Liver (tissue), 9 donors: ENCODE measurements around the gene TRPM8. TPM values are rescaled to one million over a fixed set of nuclear protein-coding genes. Genes with fewer than 3 reads are reported as not detected.

Experiments used
- DNase-seq: peaks from one replicate; pipeline ENCODE4 v3.0.0-alpha.2; 2017; ENCODE audit warnings: low spot score
- H3K27ac ChIP-seq, 2 donors: one replicate each; pipeline ENCODE4 v1.7.0; 2013; ENCODE audit warnings: inconsistent platforms in 2 of 2, low read length in 2 of 2, control low read depth in 1 of 2, low read depth in 1 of 2, mild to moderate bottlenecking in 1 of 2
- H3K27me3 ChIP-seq, 4 donors: one replicate each; pipeline versions ENCODE4 v1.6.1 to v1.7.0; 2013; ENCODE audit warnings: low read length in 3 of 4, inconsistent platforms in 1 of 4, mild to moderate bottlenecking in 1 of 4, moderate library complexity in 1 of 4; ENCODE audit not compliant: control insufficient read depth in 4 of 4, insufficient read depth in 4 of 4
- H3K36me3 ChIP-seq, 4 donors: one replicate each; pipeline versions ENCODE4 v1.6.1 to v1.7.0; 2013; ENCODE audit warnings: low read length in 3 of 4, mild to moderate bottlenecking in 3 of 4, low read depth in 1 of 4, moderate library complexity in 1 of 4; ENCODE audit not compliant: control insufficient read depth in 4 of 4, insufficient read depth in 3 of 4
- H3K4me1 ChIP-seq, 4 donors: one replicate each; pipeline versions ENCODE4 v1.6.1 to v1.7.0; 2013; ENCODE audit warnings: low read length in 3 of 4, mild to moderate bottlenecking in 3 of 4, moderate library complexity in 1 of 4; ENCODE audit not compliant: control insufficient read depth in 4 of 4, insufficient read depth in 4 of 4
- H3K4me3 ChIP-seq, 3 donors: one replicate each; pipeline versions ENCODE4 v1.6.1 to v1.7.0; 2013; ENCODE audit warnings: low read length in 3 of 3, control low read depth in 1 of 3, low read depth in 1 of 3, mild to moderate bottlenecking in 1 of 3
- H3K9ac ChIP-seq, 2 donors: one replicate each; pipeline ENCODE4 v1.7.0; 2013; ENCODE audit warnings: low read length in 2 of 2, mild to moderate bottlenecking in 2 of 2, moderate library complexity in 2 of 2, control low read depth in 1 of 2, low read depth in 1 of 2
- H3K9me3 ChIP-seq, 4 donors: one replicate each; pipeline versions ENCODE4 v1.6.1 to v1.7.0; 2013; ENCODE audit warnings: low read length in 3 of 4; ENCODE audit not compliant: control insufficient read depth in 4 of 4
- EGR1 ChIP-seq, 2 donors: IDR thresholded peaks; 2 replicates each; pipeline ENCODE4 v1.6.1; 2016 to 2018; ENCODE audit warnings: antibody characterized with exemption in 2 of 2, low read depth in 2 of 2
- FOXA1 ChIP-seq: IDR thresholded peaks from 2 replicates; pipeline ENCODE4 v1.6.1; 2016; ENCODE audit warnings: antibody characterized with exemption
- FOXA2 ChIP-seq: IDR thresholded peaks from 2 replicates; pipeline ENCODE4 v1.6.1; 2016; ENCODE audit warnings: antibody characterized with exemption
- GABPA ChIP-seq, 2 donors: IDR thresholded peaks in 1 of 2; conservative IDR thresholded peaks in 1 of 2; 2 replicates each; pipeline ENCODE4 v1.6.1; 2016; ENCODE audit warnings: antibody characterized with exemption in 2 of 2, mild to moderate bottlenecking in 1 of 2, moderate library complexity in 1 of 2
- HNF4A ChIP-seq, 2 donors: conservative IDR thresholded peaks; 2 replicates each; pipeline ENCODE4 v1.6.1; 2016; ENCODE audit warnings: antibody characterized with exemption in 2 of 2, mild to moderate bottlenecking in 2 of 2
- HNF4G ChIP-seq: IDR thresholded peaks from 2 replicates; pipeline ENCODE4 v1.6.1; 2016; ENCODE audit warnings: antibody characterized with exemption
- JUND ChIP-seq, 2 donors: IDR thresholded peaks; 2 replicates each; pipeline ENCODE4 v1.6.1; 2016; ENCODE audit warnings: antibody characterized with exemption in 2 of 2
- NR2F2 ChIP-seq: IDR thresholded peaks from 2 replicates; pipeline ENCODE4 v1.6.1; 2016; ENCODE audit warnings: antibody characterized with exemption
- RAD21 ChIP-seq, 2 donors: IDR thresholded peaks; 2 replicates each; pipeline ENCODE4 v1.6.1; 2016; ENCODE audit warnings: antibody characterized with exemption in 2 of 2, mild to moderate bottlenecking in 2 of 2
- RXRA ChIP-seq, 2 donors: IDR thresholded peaks; 2 replicates each; pipeline ENCODE4 v1.6.1; 2017 to 2018; ENCODE audit warnings: antibody characterized with exemption in 2 of 2, mild to moderate bottlenecking in 1 of 2
- SP1 ChIP-seq: IDR thresholded peaks from 2 replicates; pipeline ENCODE4 v1.6.1; 2018; ENCODE audit warnings: antibody characterized with exemption, mild to moderate bottlenecking
- TAF1 ChIP-seq: conservative IDR thresholded peaks from 2 replicates; pipeline ENCODE4 v1.6.1; 2016; ENCODE audit warnings: antibody characterized with exemption, mild to moderate bottlenecking
- YY1 ChIP-seq: IDR thresholded peaks from 2 replicates; pipeline ENCODE4 v1.6.1; 2016; ENCODE audit warnings: antibody characterized with exemption, mild to moderate bottlenecking
- WGBS: extraction: QIAGEN DNeasy Blood & Tissue Kit; methylation state at CpG from one replicate; pipeline ENCODE4 v1.1.7; 2013; 5-methylcytosine and 5-hydroxymethylcytosine counted together
- polyA plus RNA-seq, 2 donors: library from polyadenylated mRNA; stranded (reverse) in 1 of 2; unstranded in 1 of 2; fragments of 200-250 nt in 1 of 2; fragments of >200 nt in 1 of 2; fragmentation: Nextera tagmentation in 1 of 2; extraction: Ambion mirVana in 1 of 2; gene quantifications; one replicate each; pipeline versions ENCODE4 v1.2.1 to v1.2.3, GENCODE V29; 2013 to 2015
- total RNA-seq, 2 donors: library from RNA; depleted of rRNA; stranded (reverse); fragments of >200 nt; gene quantifications; one replicate each; pipeline ENCODE4 v1.2.3, GENCODE V29; 2014
- TF ChIP-seq, protein P1 (sequence below): IDR thresholded peaks from 2 replicates; pipeline ENCODE4 v1.6.1; 2016; ENCODE audit warnings: antibody characterized with exemption
- TF ChIP-seq, protein P2 (sequence below): IDR thresholded peaks from 2 replicates; pipeline ENCODE4 v1.6.1; 2016; ENCODE audit warnings: antibody characterized with exemption
- TF ChIP-seq, protein P3 (sequence below): IDR thresholded peaks from 2 replicates; pipeline ENCODE4 v1.6.1; 2016; ENCODE audit warnings: antibody characterized with exemption, mild to moderate bottlenecking
- TF ChIP-seq, protein P4 (sequence below): IDR thresholded peaks from 2 replicates; pipeline ENCODE4 v1.6.1; 2016; ENCODE audit warnings: antibody characterized with exemption
- TF ChIP-seq, protein P5 (sequence below): fragments of 150-350 bp; IDR thresholded peaks from 2 replicates; pipeline ENCODE4 v1.5.1; 2017; ENCODE audit warnings: improper control_type of control experiment, low read depth, low read length; ENCODE audit not compliant: missing input control
- donor health status: healthy.
- donor health status: healthy.
- donor health status: healthy.
- donor health status: healthy.
- donor health status: healthy.

The TRPM8 gene
- total and polyA plus RNA-seq, 4 donors = 1.1 to 79.2 (median 33.2) TPM

DNA sequence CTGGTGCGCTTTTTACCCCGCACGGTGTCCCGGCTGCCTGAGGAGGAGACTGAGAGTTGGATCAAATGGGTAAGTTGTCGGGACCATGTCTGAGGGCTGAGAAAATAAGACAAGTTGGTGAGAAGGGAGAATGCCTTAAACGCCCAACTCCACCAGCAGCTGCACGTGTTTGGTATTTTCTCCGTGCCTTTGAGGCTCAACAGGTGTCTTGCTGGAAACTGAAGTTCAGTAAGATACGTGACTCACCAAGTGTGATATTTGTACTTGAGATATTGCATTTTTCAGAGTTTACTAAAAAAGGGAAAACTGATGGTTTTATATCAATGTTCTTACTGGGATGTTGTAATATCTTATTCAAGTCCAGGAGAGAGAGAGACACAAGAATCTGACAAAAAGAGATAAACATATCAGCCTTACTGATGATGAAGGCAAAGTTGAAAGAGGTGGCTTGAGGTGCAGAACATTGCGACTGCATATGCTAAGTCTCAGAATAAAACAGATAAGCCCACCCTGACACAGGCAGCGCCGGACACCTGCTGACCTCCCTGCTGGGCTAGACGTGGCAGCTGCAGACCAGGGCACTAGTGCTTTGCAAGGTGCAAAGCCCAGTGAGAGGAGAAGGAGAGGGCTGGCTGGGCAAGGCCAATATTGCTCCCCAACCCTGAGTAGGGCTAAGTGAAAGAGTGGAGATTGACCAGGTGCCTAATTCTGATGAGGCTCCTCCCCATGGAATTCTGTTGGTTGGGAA, 33.1 kb downstream of the TRPM8 start:
- Histone ChIP-seq H3K9ac (no peak overlapping the region), H3K4me1 (no peaks in the 10 kb centered on the region), H3K27ac (no peak overlapping the region), H3K27me3 (no peaks in the 10 kb centered on the region), H3K9me3 (no peaks in the 10 kb centered on the region), H3K36me3 (no peaks in the 10 kb centered on the region), H3K4me3 (no peak overlapping the region)
- 91% methylated on average over 13 of the region's 13 CpGs for WGBS
- DNase-seq = no peak
- no peak for TF ChIP-seq SP1
- no peak for TF ChIP-seq RAD21 (IDR thresholded peaks at IDR 0.05)
- no peak for TF ChIP-seq EGR1 (IDR thresholded peaks at IDR 0.05; ENCODE audit: low read depth in 2 of 2)
- TF ChIP-seq, protein P1, sequence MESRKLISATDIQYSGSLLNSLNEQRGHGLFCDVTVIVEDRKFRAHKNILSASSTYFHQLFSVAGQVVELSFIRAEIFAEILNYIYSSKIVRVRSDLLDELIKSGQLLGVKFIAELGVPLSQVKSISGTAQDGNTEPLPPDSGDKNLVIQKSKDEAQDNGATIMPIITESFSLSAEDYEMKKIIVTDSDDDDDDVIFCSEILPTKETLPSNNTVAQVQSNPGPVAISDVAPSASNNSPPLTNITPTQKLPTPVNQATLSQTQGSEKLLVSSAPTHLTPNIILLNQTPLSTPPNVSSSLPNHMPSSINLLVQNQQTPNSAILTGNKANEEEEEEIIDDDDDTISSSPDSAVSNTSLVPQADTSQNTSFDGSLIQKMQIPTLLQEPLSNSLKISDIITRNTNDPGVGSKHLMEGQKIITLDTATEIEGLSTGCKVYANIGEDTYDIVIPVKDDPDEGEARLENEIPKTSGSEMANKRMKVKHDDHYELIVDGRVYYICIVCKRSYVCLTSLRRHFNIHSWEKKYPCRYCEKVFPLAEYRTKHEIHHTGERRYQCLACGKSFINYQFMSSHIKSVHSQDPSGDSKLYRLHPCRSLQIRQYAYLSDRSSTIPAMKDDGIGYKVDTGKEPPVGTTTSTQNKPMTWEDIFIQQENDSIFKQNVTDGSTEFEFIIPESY = no peak
- TF ChIP-seq NR2F2 = no peak
- TF ChIP-seq, protein P2, sequence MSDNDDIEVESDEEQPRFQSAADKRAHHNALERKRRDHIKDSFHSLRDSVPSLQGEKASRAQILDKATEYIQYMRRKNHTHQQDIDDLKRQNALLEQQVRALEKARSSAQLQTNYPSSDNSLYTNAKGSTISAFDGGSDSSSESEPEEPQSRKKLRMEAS = no peak
- TF ChIP-seq, protein P3, sequence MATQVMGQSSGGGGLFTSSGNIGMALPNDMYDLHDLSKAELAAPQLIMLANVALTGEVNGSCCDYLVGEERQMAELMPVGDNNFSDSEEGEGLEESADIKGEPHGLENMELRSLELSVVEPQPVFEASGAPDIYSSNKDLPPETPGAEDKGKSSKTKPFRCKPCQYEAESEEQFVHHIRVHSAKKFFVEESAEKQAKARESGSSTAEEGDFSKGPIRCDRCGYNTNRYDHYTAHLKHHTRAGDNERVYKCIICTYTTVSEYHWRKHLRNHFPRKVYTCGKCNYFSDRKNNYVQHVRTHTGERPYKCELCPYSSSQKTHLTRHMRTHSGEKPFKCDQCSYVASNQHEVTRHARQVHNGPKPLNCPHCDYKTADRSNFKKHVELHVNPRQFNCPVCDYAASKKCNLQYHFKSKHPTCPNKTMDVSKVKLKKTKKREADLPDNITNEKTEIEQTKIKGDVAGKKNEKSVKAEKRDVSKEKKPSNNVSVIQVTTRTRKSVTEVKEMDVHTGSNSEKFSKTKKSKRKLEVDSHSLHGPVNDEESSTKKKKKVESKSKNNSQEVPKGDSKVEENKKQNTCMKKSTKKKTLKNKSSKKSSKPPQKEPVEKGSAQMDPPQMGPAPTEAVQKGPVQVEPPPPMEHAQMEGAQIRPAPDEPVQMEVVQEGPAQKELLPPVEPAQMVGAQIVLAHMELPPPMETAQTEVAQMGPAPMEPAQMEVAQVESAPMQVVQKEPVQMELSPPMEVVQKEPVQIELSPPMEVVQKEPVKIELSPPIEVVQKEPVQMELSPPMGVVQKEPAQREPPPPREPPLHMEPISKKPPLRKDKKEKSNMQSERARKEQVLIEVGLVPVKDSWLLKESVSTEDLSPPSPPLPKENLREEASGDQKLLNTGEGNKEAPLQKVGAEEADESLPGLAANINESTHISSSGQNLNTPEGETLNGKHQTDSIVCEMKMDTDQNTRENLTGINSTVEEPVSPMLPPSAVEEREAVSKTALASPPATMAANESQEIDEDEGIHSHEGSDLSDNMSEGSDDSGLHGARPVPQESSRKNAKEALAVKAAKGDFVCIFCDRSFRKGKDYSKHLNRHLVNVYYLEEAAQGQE = no peak
- TF ChIP-seq JUND (IDR thresholded peaks at IDR 0.05) = no peak
- TF ChIP-seq FOXA2 = no peak
- TF ChIP-seq TAF1 = no peak
- TF ChIP-seq, protein P4, sequence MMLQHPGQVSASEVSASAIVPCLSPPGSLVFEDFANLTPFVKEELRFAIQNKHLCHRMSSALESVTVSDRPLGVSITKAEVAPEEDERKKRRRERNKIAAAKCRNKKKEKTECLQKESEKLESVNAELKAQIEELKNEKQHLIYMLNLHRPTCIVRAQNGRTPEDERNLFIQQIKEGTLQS = no peak
- TF ChIP-seq YY1 = no peak
- no peak for TF ChIP-seq GABPA (IDR thresholded peaks at IDR 0.05 in 1 of 2, conservative IDR thresholded peaks at IDR 0.05 in 1 of 2)
- no peak for TF ChIP-seq HNF4G
- no peak for TF ChIP-seq HNF4A (conservative IDR thresholded peaks at IDR 0.05)
- no peak for TF ChIP-seq RXRA (IDR thresholded peaks at IDR 0.05)
- no peak for TF ChIP-seq FOXA1
- TF ChIP-seq, protein P5, sequence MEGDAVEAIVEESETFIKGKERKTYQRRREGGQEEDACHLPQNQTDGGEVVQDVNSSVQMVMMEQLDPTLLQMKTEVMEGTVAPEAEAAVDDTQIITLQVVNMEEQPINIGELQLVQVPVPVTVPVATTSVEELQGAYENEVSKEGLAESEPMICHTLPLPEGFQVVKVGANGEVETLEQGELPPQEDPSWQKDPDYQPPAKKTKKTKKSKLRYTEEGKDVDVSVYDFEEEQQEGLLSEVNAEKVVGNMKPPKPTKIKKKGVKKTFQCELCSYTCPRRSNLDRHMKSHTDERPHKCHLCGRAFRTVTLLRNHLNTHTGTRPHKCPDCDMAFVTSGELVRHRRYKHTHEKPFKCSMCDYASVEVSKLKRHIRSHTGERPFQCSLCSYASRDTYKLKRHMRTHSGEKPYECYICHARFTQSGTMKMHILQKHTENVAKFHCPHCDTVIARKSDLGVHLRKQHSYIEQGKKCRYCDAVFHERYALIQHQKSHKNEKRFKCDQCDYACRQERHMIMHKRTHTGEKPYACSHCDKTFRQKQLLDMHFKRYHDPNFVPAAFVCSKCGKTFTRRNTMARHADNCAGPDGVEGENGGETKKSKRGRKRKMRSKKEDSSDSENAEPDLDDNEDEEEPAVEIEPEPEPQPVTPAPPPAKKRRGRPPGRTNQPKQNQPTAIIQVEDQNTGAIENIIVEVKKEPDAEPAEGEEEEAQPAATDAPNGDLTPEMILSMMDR = no peak
